Endothelial cell of umbilical vein (primary cell): ENCODE results near the gene MICAL3.

Source experiments
- EZH2 ChIP-seq: IDR thresholded peaks from 2 replicates; pipeline ENCODE4 v1.6.1; 2012; ENCODE audit warnings: borderline replicate concordance, low read depth, mild to moderate bottlenecking, moderate library complexity, low read length, inconsistent platforms; ENCODE audit not compliant: severe bottlenecking
- GATA2 ChIP-seq: IDR thresholded peaks from 2 replicates; pipeline ENCODE4 v1.7.0; 2011; ENCODE audit warnings: low read depth, mild to moderate bottlenecking, moderate library complexity, mixed read lengths, low read length; ENCODE audit not compliant: insufficient read length, insufficient read depth
- MYC ChIP-seq: IDR thresholded peaks from one replicate; pipeline ENCODE4 v1.6.1; 2011; ENCODE audit warnings: mild to moderate bottlenecking, low read depth, low read length
- POLR2A ChIP-seq: IDR thresholded peaks from 2 replicates; pipeline ENCODE4 v1.6.1; 2012; ENCODE audit warnings: low read depth, mild to moderate bottlenecking, control low read depth, low read length
- TF ChIP-seq, protein P1 (sequence below), 2 donors: IDR thresholded peaks; 1 replicate in 1 of 2; 2 replicates in 1 of 2; pipeline ENCODE4 v1.5.1; 2011; ENCODE audit warnings: low read length in 2 of 2, mild to moderate bottlenecking in 2 of 2, moderate library complexity in 2 of 2, control low read depth in 1 of 2, inconsistent platforms in 1 of 2, low read depth in 1 of 2; ENCODE audit not compliant: insufficient read depth in 1 of 2; ENCODE audit errors: extremely low read depth in 1 of 2
- TF ChIP-seq, protein P2 (sequence below): IDR thresholded peaks from 2 replicates; pipeline ENCODE4 v1.6.1; 2011; ENCODE audit not compliant: insufficient read depth, insufficient read length

DNA sequence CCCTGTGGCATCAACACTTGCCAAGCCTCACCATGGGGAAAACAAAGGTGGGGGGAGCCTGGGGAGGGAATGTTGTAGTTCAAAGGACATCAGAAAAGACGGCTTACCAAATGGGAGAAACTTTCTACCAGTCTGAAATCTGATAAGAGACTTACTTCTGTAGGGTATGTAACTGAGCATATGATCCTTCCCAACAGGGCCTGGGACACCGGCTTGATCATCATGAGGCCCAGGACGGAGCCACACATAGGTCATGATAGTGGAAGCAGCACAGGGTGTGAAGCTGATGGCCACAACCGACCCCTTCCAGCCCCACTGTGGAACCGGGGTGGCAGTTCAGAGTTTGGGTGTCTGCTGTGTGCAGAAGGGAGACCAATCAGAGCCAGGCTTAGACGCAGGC, 51.1 kb downstream of the MICAL3 start:
- no peak for TF ChIP-seq EZH2
- TF ChIP-seq, protein P1, sequence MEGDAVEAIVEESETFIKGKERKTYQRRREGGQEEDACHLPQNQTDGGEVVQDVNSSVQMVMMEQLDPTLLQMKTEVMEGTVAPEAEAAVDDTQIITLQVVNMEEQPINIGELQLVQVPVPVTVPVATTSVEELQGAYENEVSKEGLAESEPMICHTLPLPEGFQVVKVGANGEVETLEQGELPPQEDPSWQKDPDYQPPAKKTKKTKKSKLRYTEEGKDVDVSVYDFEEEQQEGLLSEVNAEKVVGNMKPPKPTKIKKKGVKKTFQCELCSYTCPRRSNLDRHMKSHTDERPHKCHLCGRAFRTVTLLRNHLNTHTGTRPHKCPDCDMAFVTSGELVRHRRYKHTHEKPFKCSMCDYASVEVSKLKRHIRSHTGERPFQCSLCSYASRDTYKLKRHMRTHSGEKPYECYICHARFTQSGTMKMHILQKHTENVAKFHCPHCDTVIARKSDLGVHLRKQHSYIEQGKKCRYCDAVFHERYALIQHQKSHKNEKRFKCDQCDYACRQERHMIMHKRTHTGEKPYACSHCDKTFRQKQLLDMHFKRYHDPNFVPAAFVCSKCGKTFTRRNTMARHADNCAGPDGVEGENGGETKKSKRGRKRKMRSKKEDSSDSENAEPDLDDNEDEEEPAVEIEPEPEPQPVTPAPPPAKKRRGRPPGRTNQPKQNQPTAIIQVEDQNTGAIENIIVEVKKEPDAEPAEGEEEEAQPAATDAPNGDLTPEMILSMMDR (IDR thresholded peaks at IDR 0.05; ENCODE audit: extremely low read depth in 1 of 2, insufficient read depth in 1 of 2, low read depth in 1 of 2, low read length in 2 of 2): no peak
- TF ChIP-seq, protein P2, sequence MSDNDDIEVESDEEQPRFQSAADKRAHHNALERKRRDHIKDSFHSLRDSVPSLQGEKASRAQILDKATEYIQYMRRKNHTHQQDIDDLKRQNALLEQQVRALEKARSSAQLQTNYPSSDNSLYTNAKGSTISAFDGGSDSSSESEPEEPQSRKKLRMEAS: no peak
- TF ChIP-seq MYC: no peak
- TF ChIP-seq POLR2A: no peak
- TF ChIP-seq GATA2: no peak
